Measurements from ENCODE around the gene ADK. TPM values are rescaled to one million over a fixed set of nuclear protein-coding genes. Genes with fewer than 3 reads are reported as not detected.

ADK gene
- total RNA-seq, 1 donor from 2014 or later: 53.0 TPM

DNA sequence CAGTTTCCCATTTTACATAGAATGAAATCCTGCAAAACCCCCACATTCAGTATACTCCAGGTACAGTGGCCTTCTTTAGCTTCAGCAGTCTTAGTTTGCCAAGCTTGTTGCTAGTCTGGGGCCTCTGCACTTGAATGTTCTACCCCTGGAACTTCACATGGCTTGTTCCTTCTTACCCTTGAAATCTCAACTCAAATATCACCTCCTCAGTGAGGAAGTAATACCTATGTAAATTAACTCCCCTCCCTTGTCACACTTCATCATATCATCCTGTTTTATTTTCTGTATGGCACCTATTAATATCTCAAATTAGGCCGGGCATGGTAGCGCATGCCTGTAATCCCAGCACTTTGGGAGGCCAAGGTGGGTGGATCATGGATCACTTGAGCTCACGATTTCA is 511.6 kb downstream of the ADK start:
- H3K9me3 ChIP-seq: no peaks in the 10 kb centered on the region
- ATAC-seq (no peak), DNase-seq (no peak)
- no peaks in the 10 kb centered on the region for H3K4me1 ChIP-seq
- no peak overlapping the region for H3K4me3 ChIP-seq
- TF ChIP-seq, protein P1, sequence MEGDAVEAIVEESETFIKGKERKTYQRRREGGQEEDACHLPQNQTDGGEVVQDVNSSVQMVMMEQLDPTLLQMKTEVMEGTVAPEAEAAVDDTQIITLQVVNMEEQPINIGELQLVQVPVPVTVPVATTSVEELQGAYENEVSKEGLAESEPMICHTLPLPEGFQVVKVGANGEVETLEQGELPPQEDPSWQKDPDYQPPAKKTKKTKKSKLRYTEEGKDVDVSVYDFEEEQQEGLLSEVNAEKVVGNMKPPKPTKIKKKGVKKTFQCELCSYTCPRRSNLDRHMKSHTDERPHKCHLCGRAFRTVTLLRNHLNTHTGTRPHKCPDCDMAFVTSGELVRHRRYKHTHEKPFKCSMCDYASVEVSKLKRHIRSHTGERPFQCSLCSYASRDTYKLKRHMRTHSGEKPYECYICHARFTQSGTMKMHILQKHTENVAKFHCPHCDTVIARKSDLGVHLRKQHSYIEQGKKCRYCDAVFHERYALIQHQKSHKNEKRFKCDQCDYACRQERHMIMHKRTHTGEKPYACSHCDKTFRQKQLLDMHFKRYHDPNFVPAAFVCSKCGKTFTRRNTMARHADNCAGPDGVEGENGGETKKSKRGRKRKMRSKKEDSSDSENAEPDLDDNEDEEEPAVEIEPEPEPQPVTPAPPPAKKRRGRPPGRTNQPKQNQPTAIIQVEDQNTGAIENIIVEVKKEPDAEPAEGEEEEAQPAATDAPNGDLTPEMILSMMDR (IDR thresholded peaks at IDR 0.05): no peak
- H3K27ac ChIP-seq: no peak overlapping the region
- H3K27me3 ChIP-seq: no peaks in the 10 kb centered on the region
- intact Hi-C loops (cut with DNase I): no loop called here
- no peaks in the 10 kb centered on the region for H3K36me3 ChIP-seq

DNA sequence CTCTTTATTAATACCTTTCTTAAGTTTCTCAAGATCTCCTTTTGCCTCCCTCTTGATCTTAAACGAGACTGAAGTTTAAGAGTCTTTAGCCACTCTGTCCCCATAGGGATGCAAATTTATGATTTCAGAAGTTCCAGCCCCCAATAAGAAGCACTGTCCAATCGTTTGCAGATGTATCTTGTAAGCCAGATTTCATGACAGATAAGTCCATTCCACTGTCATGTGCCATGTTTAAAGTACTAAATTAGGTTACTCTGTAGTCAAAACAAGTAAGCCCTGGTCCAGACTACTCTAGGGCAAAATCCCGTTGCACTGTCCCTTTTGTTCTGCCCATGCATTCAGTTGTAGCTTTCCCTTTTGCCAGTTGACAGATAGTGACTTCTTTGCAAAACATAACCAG is 518.2 kb downstream of the ADK start:
- intact Hi-C loops (cut with DNase I): no loop called here
- ATAC-seq (no peak), DNase-seq (no peak)
- no peaks in the 10 kb centered on the region for H3K4me1 ChIP-seq
- no peak overlapping the region for H3K4me3 ChIP-seq
- H3K27me3 ChIP-seq: no peaks in the 10 kb centered on the region
- TF ChIP-seq, protein P1 (IDR thresholded peaks at IDR 0.05): no peak
- no peaks in the 10 kb centered on the region for H3K9me3 ChIP-seq
- no peak overlapping the region for H3K27ac ChIP-seq
- H3K36me3 ChIP-seq: no peaks in the 10 kb centered on the region

DNA sequence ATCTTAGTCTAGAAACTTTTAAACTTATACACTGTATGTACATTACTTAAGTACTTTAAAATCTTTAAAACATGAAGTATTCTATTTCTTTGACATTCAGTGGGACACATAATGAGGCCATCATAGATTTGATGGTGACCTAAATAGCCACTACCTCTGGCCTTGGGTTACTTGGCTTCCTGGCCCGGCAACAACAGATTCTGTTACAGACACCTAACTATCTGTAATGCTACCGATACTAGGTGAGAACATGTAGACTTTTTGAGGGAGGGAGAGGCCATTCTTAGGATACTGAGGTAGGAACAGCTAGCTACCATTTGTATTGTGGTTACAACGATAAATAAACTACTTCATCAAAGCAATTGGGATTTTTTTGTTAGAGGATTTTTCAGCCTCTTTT is 520.7 kb downstream of the ADK start:
- H3K36me3 ChIP-seq: no peaks in the 10 kb centered on the region
- H3K4me3 ChIP-seq: no peak overlapping the region
- H3K9me3 ChIP-seq: no peaks in the 10 kb centered on the region
- no peak overlapping the region for H3K27ac ChIP-seq
- ATAC-seq (no peak), DNase-seq (no peak)
- H3K27me3 ChIP-seq: no peaks in the 10 kb centered on the region
- intact Hi-C loops (cut with DNase I): no loop called here
- H3K4me1 ChIP-seq: no peaks in the 10 kb centered on the region
- TF ChIP-seq, protein P1 (IDR thresholded peaks at IDR 0.05): no peak

DNA sequence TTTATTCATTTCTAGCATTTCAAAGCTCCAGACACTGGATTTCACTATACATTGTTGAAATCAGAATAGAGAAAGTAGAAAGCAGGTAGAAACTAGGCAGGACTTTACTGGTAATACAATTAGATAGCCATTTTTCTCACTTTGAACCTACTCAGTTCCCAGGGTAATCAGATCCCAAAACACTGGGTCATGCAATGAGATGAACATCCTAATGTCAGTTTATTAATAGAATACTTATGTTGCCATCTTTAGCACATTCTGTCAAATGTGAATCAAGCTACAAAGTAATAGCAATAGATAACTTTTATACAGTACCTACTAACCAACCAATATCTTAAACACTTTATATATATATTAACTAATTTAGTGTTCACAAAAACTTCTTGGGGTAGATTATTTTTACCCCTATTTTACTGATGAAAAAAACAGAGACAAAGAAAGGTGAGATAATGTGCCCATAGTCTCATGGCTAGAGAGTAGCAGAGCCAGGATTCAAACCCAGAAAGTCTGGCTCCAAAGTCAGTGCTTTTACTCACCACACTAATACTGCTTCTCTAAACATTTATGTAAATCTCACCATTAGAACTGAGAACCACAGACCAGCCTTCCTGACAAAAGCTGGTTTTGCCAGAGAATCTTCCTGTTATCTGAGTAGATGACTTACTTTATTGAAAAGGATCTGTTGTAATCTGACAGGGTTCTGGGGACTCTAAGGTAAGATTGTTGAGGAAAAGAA is 521.6 kb downstream of the ADK start:
- no peaks in the 10 kb centered on the region for H3K9me3 ChIP-seq
- H3K4me1 ChIP-seq: no peaks in the 10 kb centered on the region
- ATAC-seq (no peak), DNase-seq (no peak)
- H3K4me3 ChIP-seq: no peak overlapping the region
- TF ChIP-seq, protein P1 (IDR thresholded peaks at IDR 0.05): no peak
- no peaks in the 10 kb centered on the region for H3K27me3 ChIP-seq
- no peak overlapping the region for H3K27ac ChIP-seq
- H3K36me3 ChIP-seq: no peaks in the 10 kb centered on the region
- intact Hi-C loops (cut with DNase I): no loop called here

DNA sequence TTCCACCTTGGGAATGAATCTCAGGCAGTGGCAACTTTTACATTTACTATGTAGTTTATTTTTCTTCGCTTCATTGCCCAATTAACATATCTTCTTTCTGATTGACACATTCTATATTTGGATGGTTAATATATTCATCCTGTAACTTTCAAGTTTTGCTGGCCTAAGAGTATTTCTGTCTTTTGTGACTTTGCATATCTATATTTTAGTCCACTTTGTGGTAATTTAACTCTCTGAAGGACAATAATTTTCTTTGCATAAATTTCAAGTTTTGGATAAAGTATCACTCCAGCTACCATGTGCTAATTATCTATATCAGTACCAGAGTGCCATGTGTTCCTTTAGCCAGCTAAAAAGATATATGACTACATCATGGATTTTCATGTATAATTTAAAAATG is 523.9 kb downstream of the ADK start:
- Histone ChIP-seq H3K4me1 (no peaks in the 10 kb centered on the region), H3K4me3 (no peak overlapping the region), H3K36me3 (no peaks in the 10 kb centered on the region), H3K27ac (no peak overlapping the region), H3K27me3 (no peaks in the 10 kb centered on the region), H3K9me3 (no peaks in the 10 kb centered on the region)
- TF ChIP-seq, protein P1 (IDR thresholded peaks at IDR 0.05): no peak
- no peak for DNase-seq
- intact Hi-C loops (cut with DNase I): no loop called here
- ATAC-seq: no peak

DNA sequence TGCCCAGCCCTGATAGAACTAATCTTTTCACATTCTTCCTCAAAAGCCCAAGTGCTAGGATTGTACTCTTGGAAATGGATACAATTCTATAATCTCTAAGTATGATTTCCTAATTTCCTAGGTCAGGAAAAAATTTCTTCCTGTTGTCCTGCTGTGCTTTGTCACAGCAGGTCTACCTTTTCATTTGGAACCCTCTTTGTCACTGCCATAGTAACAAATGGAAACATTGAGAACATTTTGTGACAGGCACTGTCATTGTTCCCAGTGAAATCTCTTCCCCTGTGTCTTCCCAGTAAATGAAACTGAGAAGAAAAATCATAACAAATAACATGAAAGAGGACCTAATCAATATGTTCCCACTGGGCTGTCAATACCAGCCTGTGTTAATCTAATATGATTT is 524.5 kb downstream of the ADK start:
- Histone ChIP-seq H3K27ac (no peak overlapping the region), H3K27me3 (no peaks in the 10 kb centered on the region), H3K36me3 (no peaks in the 10 kb centered on the region), H3K9me3 (no peaks in the 10 kb centered on the region), H3K4me1 (no peaks in the 10 kb centered on the region), H3K4me3 (no peak overlapping the region)
- intact Hi-C loops (cut with DNase I): no loop called here
- ATAC-seq (no peak), DNase-seq (no peak)
- TF ChIP-seq, protein P1 (IDR thresholded peaks at IDR 0.05): no peak

Data from upper lobe of right lung (tissue), 1 donor.